ENCODE data around the gene CCR2.
A peak's percentile ranks its signal among the peaks of the same experiment; 100 is the strongest.

Gene CCR2

DNA sequence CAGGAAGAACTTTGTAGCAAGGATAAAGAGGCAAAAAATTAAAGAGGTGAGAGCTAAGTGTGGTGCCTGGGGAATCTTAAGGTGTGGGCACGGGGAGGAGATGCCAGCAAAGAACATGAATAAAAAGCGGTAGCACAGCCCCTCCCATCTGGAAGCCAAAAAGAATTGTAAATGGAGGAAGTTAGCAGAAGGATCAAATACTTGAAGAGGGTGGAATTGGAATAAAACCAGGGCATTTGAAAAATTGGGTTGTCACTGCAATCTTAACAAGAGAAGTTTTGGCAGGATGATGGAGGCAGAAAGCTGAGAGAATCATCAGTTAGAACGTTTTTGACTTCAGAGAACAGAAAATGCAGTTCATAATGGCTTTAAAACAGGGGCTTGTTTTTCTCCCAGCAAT is 2.4 kb downstream of the CCR2 start:
- no peak for DNase-seq

DNA sequence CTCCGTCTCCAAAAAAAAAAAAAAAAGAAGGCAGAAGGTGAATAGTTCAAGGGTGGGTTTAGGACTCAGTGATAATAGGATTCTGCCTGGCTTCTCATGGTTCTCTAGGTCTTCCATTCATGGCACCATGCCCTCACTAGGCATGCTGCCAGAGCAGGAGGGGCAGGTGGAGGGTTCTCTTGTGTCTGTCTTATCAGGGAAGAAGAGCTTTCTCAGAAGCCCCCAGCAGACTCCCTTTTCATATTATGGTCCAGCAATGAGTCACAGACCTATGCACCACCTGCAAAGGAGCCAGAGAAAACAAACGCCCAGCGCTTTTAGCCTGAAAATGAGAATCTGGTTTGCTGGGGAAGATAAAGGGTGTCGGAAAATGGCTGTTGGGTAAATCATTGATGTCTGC is 3.0 kb downstream of the CCR2 start:
- no peak for DNase-seq

DNA sequence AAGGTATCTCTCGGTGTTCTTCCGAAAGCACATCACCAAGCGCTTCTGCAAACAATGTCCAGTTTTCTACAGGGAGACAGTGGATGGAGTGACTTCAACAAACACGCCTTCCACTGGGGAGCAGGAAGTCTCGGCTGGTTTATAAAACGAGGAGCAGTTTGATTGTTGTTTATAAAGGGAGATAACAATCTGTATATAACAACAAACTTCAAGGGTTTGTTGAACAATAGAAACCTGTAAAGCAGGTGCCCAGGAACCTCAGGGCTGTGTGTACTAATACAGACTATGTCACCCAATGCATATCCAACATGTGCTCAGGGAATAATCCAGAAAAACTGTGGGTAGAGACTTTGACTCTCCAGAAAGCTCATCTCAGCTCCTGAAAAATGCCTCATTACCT is 4.6 kb downstream of the CCR2 start:
- no peak for DNase-seq

DNA sequence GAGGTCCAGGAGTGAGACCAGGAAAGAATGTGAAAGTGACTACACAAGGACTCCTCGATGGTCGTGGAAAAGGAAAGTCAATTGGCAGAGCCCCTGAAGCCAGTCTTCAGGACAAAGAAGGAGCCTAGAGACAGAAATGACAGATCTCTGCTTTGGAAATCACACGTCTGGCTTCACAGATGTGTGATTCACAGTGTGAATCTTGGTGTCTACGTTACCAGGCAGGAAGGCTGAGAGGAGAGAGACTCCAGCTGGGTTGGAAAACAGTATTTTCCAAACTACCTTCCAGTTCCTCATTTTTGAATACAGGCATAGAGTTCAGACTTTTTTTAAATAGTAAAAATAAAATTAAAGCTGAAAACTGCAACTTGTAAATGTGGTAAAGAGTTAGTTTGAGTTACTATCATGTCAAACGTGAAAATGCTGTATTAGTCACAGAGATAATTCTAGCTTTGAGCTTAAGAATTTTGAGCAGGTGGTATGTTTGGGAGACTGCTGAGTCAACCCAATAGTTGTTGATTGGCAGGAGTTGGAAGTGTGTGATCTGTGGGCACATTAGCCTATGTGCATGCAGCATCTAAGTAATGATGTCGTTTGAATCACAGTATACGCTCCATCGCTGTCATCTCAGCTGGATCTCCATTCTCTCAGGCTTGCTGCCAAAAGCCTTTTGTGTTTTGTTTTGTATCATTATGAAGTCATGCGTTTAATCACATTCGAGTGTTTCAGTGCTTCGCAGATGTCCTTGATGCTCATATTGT is 6.0 kb downstream of the CCR2 start:
- no peak for DNase-seq

DNA sequence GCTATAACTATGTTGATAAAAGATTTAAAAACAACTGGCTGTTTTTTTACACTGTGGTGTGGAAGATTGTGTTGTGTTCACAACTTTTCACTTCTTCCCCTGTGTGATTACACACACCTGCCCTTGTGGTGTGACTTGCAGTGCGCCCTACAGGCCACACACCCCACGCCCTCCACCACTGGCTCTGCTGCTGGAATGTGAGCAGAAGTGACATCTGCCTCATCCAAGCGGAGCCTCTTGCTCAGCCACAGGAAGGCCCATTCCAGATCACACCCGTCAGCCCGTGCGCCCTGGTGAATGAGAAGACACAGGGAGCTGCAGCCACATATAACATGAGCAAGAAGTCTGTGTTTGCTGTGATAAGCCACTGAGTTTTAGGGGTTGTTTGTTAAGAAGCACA is 7.0 kb downstream of the CCR2 start:
- peak; percentile 20 for DNase-seq

DNA sequence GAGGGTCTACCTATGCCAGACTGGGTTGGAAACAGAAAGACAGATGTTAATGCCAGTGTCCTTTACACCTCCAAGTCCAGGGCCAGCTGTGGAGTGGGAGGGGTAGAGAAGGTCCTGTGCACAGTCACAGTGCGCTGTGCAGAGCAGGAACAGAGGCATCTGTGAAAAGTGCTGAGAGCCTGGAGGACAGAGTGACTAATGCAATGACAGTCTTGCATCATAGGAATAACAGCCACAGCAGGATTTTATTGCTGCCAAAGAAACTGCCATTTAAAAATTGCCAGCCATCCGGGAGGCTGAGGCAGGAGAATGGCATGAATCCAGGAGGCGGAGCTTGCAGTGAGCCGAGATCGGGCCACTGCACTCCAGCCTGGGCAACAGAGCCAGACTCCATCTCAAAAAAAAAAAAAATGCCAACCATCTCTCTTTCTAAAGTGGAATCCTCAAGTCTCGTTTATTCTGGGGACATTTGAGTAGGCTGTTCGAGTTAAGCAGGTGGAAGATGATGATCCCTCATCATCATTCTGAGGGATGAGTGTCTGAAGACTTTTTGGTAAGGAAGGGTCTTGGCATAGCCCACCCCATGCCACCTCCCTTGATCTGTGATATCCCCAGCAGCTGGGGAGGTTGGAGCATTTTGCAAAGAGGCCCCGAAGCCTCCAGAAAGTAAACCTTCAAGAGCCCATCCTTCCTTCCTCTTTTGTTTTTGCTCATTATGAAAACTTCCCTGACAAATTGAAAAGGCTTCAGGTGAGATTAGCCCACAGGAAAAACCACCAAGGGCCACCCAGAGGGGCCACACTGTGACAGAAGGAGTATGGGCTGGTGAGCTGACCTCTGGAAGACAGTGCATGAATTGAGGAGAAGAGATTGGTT is 7.7 kb downstream of the CCR2 start:
- DNase-seq = peak; percentile 35

DNA sequence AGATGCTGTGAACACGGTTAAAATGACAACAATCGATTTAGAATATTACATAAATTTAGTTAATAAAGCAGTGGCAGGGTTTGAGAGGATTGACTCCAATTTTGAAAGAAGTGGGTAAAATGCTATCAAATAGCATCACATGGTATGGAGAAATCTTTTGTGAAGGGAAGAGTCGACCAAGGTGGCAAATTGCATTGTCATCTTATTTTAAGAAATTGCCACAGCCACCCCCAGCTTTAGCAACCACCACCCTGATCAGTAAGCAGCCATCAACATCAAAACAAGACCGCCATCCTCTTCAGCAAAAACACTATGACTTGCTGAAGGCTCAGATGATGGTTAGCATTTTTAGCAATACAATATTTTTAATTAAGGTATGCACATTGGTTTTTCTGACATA is 11.1 kb downstream of the CCR2 start:
- no peak for DNase-seq

DNA sequence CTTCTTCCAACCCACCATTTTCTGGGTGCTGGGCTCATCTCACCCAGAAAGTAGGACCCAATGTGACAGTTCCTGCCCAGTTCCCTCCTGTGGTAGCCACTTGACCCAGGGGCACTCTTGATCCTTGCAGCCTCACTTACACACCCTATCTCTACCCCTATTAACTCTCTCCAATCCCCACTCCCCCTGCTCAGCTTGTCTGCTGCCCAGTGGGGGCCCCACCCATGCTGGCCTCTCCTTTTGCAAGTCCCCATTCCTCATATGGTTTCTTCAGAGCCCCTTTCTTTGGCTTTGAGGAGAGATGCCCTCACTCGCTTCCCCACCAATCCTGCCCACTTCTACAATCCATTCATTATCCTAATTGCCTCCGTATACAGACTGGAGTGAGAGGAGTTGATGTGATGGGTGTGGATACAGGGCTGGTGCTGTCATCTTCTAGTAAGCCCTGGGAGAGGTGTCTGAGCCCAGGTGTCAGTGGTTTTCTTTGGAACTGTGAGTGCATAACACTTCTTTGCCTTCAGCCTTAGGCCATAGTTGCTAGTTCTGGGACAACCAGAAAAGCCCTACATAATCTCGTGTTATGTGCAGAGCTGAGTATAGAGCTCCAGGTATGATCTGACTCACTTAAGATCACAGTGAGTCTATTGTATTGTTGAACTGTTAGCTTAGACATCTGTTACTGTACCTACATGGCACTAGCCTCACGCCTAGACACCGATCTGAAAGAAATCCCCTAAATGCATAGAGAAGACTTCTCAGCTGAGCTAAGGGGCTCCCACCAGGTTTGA is 12.0 kb downstream of the CCR2 start:
- no peak for DNase-seq

DNA sequence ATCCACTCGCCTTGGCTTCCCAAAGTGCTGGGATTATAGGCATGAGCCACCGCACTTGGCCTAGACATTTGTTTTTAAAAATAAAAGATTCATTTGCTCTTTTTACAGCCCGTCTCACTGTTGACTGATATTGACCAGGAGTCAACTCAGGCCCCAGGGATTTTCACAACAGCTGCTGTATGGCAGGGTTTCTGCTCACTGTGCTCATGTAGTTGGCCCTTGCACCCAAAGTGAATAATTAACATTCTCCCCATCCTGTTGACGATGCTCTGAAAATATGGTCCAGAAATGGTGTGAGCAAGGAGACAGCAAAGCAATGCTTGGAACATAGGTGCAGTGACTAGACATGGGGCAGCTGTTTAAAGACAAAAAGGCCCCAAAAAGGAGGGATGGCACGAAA is 13.9 kb downstream of the CCR2 start:
- DNase-seq = no peak

DNA sequence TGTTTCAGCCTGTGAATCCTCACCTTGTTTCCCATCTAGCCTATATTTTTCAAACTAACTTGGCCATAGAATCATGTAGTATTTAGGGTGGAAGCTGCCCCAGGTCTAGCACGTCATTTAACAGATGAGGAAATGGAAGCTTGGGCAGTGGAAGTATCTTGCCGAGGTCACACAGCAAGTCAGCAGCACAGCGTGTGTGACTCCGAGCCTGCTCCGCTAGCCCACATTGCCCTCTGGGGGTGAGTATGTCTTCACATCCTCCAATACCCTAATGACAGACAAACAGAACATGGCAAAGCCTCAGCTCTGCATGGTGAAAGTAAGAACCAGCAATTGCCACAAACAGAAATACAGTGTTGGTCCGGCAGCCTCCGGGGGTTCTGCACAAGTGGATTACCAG is 14.7 kb downstream of the CCR2 start:
- DNase-seq = peak; percentile 68

DNA sequence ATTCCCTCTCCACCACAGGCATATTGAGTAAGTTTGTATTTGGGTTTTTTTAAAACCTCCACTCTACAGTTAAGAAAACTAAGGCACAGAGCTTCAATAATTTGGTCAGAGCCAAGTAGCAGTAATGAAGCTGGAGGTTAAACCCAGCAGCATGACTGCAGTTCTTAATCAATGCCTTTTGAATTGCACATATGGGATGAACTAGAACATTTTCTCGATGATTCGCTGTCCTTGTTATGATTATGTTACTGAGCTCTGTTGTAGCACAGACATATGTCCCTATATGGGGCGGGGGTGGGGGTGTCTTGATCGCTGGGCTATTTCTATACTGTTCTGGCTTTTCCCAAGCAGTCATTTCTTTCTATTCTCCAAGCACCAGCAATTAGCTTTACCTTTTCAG is 15.2 kb downstream of the CCR2 start:
- DNase-seq = no peak

DNA sequence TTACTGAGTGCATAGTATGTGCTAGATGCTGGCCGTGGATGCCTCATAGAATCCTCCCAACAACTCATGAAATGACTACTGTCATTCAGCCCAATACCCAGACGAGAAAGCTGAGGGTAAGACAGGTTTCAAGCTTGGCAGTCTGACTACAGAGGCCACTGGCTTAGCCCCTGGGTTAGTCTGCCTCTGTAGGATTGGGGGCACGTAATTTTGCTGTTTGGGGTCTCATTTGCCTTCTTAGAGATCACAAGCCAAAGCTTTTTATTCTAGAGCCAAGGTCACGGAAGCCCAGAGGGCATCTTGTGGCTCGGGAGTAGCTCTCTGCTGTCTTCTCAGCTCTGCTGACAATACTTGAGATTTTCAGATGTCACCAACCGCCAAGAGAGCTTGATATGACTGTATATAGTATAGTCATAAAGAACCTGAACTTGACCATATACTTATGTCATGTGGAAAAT is 15.8 kb downstream of the CCR2 start:
- no peak for DNase-seq

DNA sequence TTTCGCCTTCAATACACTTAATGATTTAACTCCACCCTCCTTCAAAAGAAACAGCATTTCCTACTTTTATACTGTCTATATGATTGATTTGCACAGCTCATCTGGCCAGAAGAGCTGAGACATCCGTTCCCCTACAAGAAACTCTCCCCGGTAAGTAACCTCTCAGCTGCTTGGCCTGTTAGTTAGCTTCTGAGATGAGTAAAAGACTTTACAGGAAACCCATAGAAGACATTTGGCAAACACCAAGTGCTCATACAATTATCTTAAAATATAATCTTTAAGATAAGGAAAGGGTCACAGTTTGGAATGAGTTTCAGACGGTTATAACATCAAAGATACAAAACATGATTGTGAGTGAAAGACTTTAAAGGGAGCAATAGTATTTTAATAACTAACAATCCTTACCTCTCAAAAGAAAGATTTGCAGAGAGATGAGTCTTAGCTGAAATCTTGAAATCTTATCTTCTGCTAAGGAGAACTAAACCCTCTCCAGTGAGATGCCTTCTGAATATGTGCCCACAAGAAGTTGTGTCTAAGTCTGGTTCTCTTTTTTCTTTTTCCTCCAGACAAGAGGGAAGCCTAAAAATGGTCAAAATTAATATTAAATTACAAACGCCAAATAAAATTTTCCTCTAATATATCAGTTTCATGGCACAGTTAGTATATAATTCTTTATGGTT is 17.1 kb downstream of the CCR2 start, which contains the start of gene CCR5:
TSS of gene CCR5 (plus strand) at position 108 of the 680 bp plus-strand sequence. CDS start 1,957 bp downstream, outside the sequence.
- DNase-seq = no peak

DNA sequence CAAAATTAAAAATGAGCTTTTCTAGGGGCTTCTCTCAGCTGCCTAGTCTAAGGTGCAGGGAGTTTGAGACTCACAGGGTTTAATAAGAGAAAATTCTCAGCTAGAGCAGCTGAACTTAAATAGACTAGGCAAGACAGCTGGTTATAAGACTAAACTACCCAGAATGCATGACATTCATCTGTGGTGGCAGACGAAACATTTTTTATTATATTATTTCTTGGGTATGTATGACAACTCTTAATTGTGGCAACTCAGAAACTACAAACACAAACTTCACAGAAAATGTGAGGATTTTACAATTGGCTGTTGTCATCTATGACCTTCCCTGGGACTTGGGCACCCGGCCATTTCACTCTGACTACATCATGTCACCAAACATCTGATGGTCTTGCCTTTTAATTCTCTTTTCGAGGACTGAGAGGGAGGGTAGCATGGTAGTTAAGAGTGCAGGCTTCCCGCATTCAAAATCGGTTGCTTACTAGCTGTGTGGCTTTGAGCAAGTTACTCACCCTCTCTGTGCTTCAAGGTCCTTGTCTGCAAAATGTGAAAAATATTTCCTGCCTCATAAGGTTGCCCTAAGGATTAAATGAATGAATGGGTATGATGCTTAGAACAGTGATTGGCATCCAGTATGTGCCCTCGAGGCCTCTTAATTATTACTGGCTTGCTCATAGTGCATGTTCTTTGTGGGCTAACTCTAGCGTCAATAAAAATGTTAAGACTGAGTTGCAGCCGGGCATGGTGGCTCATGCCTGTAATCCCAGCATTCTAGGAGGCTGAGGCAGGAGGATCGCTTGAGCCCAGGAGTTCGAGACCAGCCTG is 17.8 kb downstream of the CCR2 start:
- no peak for DNase-seq

DNA sequence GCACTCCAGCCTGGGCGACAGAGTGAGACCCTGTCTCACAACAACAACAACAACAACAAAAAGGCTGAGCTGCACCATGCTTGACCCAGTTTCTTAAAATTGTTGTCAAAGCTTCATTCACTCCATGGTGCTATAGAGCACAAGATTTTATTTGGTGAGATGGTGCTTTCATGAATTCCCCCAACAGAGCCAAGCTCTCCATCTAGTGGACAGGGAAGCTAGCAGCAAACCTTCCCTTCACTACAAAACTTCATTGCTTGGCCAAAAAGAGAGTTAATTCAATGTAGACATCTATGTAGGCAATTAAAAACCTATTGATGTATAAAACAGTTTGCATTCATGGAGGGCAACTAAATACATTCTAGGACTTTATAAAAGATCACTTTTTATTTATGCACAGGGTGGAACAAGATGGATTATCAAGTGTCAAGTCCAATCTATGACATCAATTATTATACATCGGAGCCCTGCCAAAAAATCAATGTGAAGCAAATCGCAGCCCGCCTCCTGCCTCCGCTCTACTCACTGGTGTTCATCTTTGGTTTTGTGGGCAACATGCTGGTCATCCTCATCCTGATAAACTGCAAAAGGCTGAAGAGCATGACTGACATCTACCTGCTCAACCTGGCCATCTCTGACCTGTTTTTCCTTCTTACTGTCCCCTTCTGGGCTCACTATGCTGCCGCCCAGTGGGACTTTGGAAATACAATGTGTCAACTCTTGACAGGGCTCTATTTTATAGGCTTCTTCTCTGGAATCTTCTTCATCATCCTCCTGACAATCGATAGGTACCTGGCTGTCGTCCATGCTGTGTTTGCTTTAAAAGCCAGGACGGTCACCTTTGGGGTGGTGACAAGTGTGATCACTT is 18.8 kb downstream of the CCR2 start:
- no peak for DNase-seq

DNA sequence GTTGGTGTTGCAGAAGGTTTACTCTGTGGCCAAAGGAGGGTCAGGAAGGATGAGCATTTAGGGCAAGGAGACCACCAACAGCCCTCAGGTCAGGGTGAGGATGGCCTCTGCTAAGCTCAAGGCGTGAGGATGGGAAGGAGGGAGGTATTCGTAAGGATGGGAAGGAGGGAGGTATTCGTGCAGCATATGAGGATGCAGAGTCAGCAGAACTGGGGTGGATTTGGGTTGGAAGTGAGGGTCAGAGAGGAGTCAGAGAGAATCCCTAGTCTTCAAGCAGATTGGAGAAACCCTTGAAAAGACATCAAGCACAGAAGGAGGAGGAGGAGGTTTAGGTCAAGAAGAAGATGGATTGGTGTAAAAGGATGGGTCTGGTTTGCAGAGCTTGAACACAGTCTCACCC is 20.8 kb downstream of the CCR2 start:
- DNase-seq = no peak

DNA sequence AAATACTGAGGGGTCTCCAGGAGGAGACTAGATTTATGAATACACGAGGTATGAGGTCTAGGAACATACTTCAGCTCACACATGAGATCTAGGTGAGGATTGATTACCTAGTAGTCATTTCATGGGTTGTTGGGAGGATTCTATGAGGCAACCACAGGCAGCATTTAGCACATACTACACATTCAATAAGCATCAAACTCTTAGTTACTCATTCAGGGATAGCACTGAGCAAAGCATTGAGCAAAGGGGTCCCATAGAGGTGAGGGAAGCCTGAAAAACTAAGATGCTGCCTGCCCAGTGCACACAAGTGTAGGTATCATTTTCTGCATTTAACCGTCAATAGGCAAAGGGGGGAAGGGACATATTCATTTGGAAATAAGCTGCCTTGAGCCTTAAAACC is 21.3 kb downstream of the CCR2 start:
- DNase-seq = no peak

DNA sequence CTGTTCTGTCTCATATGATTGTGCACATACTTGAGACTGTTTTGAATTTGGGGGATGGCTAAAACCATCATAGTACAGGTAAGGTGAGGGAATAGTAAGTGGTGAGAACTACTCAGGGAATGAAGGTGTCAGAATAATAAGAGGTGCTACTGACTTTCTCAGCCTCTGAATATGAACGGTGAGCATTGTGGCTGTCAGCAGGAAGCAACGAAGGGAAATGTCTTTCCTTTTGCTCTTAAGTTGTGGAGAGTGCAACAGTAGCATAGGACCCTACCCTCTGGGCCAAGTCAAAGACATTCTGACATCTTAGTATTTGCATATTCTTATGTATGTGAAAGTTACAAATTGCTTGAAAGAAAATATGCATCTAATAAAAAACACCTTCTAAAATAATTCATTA is 21.9 kb downstream of the CCR2 start:
- DNase-seq = no peak

DNA sequence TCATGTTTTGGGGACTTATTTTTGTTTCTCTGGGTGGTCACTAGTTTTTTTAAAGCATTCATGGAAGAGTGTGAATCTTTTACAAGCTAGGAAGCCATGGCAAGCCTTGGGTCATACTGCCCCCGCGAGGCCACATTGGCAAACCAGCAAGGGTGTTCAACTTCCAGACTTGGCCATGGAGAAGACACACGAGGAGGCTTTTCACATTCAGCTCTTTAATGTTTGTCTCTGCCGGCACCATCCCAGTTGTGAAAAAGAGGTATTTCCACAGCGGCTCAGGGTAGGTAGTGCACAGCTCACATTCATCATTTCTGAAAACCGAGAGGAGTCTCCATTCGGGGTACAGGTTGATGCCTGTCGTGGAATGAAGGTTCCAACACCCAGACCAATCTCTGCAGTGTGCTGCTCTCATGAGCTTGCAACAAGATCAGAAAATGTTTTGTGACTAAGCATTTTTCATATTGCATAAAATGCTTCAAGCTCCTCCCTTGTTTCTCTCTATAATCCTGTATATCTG is 24.6 kb downstream of the CCR2 start:
- DNase-seq = no peak

DNA sequence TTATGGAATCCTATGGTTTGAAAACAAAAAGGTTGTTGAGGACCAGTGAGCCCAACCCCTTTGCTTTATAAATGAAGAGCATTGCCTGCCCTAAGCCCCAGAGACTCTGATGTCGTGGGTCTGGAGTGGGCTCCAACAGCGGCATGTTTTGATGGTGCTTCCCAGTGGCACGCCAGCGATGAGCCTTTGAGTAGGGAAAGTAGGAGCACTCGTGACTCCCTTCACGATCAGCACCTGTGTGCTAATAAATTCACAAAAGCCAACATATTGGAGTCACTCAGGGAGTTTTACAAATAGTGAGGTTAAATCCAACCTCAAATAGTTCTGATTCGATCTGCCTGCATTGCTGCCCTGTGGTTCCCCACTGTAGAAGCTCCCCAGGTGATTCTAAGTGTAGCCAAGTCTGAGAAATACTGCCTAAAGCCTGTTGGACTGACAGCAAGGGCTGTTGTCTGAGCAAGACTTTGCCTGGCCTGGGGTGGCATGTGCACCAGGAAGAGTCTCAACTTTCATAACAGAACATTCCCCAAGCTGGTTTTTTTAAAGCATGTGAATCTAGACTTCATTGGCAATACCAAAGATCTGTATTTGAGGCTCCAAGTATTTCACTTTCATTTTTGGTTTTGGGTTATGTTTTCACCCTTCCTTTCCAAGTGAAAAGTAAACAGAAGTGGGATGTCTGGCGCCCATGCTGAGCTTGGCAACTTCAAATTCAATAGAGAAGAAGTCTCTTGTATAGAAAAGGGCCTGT is 26.7 kb downstream of the CCR2 start:
- no peak for DNase-seq

Measured in NK-92 treated with Interleukin-12 subunit alpha and Interleukin-12 subunit beta, amount 100 ng/mL, for 24 hours (cell line).